ENCODE results near the gene WDR72.

DNA sequence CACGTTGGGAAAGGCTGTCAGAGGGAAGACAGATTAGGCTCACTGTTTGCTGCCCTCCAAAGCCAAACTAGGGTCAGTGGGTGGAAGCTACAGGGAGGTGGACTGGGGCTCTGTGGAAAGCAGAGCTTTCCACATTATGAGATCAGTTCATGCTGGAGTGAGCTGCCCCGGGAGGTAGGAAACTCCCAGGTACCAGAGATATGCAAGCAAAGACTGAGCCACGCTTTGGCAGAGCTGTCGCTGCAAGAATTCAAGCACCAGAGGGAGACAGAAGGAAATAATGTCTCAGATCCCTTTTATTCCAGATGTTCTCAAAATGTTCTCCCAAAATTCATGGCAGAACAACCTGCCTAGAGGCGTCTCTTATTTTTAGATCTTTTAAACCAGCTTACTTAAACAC, 286.6 kb downstream of the WDR72 start:
- TF ChIP-seq, protein P1, sequence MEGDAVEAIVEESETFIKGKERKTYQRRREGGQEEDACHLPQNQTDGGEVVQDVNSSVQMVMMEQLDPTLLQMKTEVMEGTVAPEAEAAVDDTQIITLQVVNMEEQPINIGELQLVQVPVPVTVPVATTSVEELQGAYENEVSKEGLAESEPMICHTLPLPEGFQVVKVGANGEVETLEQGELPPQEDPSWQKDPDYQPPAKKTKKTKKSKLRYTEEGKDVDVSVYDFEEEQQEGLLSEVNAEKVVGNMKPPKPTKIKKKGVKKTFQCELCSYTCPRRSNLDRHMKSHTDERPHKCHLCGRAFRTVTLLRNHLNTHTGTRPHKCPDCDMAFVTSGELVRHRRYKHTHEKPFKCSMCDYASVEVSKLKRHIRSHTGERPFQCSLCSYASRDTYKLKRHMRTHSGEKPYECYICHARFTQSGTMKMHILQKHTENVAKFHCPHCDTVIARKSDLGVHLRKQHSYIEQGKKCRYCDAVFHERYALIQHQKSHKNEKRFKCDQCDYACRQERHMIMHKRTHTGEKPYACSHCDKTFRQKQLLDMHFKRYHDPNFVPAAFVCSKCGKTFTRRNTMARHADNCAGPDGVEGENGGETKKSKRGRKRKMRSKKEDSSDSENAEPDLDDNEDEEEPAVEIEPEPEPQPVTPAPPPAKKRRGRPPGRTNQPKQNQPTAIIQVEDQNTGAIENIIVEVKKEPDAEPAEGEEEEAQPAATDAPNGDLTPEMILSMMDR (IDR thresholded peaks at IDR 0.05; ENCODE audit: low read depth, low read length, missing input control) = no peak
- TF ChIP-seq JUND (IDR thresholded peaks at IDR 0.05) = no peak
- no peak for TF ChIP-seq YY1 (IDR thresholded peaks at IDR 0.05)
- TF ChIP-seq, protein P2, sequence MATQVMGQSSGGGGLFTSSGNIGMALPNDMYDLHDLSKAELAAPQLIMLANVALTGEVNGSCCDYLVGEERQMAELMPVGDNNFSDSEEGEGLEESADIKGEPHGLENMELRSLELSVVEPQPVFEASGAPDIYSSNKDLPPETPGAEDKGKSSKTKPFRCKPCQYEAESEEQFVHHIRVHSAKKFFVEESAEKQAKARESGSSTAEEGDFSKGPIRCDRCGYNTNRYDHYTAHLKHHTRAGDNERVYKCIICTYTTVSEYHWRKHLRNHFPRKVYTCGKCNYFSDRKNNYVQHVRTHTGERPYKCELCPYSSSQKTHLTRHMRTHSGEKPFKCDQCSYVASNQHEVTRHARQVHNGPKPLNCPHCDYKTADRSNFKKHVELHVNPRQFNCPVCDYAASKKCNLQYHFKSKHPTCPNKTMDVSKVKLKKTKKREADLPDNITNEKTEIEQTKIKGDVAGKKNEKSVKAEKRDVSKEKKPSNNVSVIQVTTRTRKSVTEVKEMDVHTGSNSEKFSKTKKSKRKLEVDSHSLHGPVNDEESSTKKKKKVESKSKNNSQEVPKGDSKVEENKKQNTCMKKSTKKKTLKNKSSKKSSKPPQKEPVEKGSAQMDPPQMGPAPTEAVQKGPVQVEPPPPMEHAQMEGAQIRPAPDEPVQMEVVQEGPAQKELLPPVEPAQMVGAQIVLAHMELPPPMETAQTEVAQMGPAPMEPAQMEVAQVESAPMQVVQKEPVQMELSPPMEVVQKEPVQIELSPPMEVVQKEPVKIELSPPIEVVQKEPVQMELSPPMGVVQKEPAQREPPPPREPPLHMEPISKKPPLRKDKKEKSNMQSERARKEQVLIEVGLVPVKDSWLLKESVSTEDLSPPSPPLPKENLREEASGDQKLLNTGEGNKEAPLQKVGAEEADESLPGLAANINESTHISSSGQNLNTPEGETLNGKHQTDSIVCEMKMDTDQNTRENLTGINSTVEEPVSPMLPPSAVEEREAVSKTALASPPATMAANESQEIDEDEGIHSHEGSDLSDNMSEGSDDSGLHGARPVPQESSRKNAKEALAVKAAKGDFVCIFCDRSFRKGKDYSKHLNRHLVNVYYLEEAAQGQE (IDR thresholded peaks at IDR 0.05) = no peak
- TF ChIP-seq, protein P3, sequence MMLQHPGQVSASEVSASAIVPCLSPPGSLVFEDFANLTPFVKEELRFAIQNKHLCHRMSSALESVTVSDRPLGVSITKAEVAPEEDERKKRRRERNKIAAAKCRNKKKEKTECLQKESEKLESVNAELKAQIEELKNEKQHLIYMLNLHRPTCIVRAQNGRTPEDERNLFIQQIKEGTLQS (IDR thresholded peaks at IDR 0.05) = no peak
- TF ChIP-seq, protein P4, sequence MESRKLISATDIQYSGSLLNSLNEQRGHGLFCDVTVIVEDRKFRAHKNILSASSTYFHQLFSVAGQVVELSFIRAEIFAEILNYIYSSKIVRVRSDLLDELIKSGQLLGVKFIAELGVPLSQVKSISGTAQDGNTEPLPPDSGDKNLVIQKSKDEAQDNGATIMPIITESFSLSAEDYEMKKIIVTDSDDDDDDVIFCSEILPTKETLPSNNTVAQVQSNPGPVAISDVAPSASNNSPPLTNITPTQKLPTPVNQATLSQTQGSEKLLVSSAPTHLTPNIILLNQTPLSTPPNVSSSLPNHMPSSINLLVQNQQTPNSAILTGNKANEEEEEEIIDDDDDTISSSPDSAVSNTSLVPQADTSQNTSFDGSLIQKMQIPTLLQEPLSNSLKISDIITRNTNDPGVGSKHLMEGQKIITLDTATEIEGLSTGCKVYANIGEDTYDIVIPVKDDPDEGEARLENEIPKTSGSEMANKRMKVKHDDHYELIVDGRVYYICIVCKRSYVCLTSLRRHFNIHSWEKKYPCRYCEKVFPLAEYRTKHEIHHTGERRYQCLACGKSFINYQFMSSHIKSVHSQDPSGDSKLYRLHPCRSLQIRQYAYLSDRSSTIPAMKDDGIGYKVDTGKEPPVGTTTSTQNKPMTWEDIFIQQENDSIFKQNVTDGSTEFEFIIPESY (IDR thresholded peaks at IDR 0.05) = no peak
- TF ChIP-seq RAD21 (IDR thresholded peaks at IDR 0.05) = peak; percentile 21 to 44
- TF ChIP-seq HNF4A (conservative IDR thresholded peaks at IDR 0.05) = no peak
- TF ChIP-seq, protein P5, sequence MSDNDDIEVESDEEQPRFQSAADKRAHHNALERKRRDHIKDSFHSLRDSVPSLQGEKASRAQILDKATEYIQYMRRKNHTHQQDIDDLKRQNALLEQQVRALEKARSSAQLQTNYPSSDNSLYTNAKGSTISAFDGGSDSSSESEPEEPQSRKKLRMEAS (IDR thresholded peaks at IDR 0.05) = no peak
- no peak for TF ChIP-seq GABPA (IDR thresholded peaks at IDR 0.05 in 1 of 2, conservative IDR thresholded peaks at IDR 0.05 in 1 of 2)
- no peak for TF ChIP-seq HNF4G (IDR thresholded peaks at IDR 0.05)
- TF ChIP-seq SP1 (IDR thresholded peaks at IDR 0.05) = no peak
- no peak for TF ChIP-seq TAF1 (conservative IDR thresholded peaks at IDR 0.05)

Data from liver (tissue), 3 donors.